Activated CD4-positive, CD25-positive, alpha-beta regulatory T cell treated with anti-CD3 and anti-CD28 coated beads, Interleukin-2, amount 50 U/mL, for 24 hours (primary cell): ENCODE measurements around the gene PYGO1.
"Not testable (repeated sequence)": the region's sequence is repeated elsewhere in the genome, so short reads cannot be mapped to it uniquely, and the experiment has no call there.

Experiments used
- ATAC-seq, 2 donors: fragments of 150-1000 bp; cut with Tn5 transposase; one replicate each; pipeline ENCODE4 v1.10.0; 2021; ENCODE audit warnings: mild to moderate bottlenecking in 1 of 2, moderate library complexity in 1 of 2

Gene PYGO1

DNA sequence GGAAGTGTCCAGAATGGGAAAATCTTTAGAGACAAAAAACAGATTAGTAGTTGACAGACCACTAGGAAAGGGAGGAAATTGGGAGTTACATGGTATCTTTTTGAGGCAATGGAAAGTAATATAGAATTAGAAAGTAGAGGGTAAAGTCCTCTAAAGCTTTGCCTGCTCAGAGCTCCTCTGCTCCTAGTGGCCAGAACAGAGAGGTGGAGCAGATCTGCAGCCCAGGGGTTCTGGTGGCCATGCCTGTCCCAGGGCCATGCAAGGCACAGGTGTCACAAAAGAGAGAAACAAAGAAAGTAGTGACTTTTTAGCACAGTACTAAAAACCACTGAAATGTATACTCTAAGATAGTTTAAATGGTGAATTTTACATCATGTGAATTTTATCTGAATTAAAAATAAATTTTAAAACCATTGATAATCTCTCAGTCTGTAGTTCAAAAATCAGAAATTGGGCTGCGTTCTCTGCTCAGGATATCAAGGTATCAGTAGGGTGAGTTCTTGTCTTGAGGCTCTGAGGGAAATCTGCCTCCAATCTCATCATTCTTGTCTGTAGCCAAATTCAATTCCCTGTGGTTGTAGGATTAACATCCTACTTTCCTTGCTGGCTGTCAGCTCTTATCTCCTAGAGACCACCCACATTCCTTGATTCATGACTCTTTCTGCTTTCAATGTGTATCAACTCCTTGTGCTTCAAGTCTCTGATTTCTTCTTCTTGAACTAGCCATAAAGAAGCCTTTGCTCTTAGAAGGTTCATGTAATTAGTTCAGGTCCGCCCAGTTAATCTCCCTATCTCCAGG, 23.6 kb downstream of the PYGO1 start:
- no peak for ATAC-seq

DNA sequence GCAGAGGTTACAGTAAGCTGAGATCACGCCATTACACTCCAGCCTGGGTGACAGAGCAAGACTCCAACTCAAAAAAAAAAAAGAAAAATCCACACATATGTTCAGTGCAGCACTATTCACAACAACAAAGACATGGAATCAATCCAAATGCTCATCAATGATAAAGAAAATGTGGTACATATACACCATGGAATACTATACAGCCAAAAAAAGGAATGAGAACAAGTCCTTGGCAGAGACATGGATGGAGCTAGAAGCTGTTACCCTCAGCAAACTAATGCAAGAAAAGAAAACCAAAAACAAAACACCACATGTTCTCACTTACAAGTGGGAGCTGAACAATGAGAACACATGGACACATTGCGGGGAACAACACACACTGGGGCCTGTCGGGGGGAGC, 25.5 kb downstream of the PYGO1 start:
- ATAC-seq: no peak

DNA sequence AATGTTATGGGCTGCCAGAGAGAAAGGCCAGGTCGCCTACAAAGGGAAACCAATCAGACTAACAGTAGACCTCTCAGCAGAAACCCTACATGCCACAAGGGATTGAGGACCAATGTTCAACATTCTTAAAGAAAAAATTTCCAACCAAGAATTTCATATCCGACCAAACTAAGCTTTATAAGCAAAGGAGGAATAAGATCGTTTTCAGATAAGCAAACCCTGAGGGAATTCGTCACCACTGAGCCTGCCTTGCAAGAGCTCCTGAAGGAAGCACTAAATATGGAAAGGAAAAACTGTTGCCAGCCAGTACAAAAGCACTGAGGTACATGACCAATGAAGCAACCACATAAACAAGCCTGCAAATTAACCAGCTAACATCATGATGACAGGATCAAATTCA, 33.1 kb downstream of the PYGO1 start:
- ATAC-seq: no peak

DNA sequence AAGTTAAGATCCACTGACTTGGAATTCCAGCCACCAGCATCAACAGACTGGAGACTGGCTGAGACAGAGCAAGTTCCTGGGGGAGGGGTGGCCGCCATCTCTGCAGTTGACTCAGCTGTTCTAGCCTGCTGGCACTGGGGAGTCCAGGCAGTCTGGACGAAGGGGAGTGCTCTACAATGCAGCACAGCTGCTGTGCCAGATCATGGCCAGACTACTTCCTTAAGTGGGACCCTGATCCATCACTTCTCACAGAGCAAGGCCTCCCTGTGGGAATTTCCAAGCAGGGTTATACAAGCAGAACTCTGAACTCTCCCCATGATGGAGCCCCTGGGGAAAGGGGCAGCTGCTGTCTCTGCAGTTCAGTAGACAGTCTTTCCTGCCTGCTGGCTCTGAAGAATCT, 35.2 kb downstream of the PYGO1 start:
- ATAC-seq: no peak

DNA sequence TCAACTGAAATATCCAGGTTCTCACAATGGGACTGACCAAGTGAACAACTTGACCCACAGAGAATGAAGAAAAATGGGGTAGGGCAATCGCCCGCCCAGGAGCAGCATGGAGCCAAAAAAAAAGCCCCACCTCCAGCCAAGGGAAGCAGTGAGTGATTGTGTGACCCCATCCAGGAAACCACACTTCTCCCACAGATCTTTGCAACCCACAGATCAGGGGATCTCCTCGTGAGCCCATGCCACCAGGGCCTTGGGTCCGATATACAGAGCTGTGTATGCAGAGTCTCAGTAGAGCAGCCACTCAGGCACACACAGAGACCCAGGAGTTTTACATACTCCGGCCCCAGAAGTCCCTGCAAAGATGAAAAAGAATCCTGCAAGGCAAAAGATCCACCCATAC, 35.7 kb downstream of the PYGO1 start:
- no peak for ATAC-seq

DNA sequence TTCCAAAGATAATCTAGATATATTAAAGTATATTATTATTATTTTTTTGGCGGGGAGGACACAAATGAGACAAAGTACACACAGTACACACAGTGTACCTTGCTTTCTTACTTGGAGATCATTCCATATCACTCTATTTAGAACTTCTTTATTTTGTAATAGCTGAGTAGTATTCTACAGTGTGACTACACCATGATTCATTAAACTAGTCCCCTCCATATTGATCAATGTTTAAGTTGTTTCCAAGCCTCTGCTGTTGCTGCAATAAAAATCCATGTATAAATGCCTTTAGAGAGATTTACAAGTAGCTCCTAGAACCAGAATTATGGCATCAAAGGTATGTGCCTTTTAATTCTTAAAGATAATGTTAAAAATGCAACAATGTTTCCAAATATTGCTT, 38.8 kb downstream of the PYGO1 start:
- ATAC-seq: no peak

DNA sequence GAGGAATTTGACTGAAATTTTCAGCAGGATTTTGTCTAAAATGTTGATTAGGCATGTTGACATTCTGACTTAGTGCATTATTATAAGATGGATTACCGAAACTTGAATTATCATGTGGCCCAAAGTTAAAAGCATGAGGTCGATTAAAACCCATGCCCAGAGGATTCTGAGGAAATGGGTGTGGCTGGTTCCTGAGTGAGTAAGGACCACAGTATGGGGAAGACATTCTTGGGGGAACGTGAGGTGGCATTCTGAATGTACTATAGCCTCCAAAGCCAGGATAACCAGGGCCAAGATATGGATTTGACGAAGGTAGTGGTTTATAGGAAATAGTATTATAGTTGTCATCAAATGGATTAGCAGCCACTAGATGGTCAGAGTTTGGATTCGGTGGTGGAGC, 41.4 kb downstream of the PYGO1 start:
- ATAC-seq: no peak

DNA sequence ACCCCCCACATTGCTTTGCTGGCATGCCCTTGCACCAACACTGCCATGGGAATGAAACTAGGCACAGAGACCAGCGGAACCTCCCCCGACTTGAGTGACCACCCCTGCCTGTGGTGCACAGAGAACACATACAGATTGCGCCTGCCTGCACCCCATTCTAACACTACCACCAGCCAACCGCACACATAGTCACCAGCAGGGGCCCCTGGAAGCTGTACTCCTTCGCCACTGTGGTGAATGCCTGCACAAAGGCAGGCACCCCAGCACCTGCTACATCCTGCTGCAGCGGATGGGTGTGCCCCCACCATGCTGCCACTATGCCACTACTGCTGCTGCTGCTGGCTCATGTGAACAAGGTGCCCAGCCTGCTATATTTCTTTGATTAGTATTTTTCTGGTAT, 52.7 kb downstream of the PYGO1 start:
- peak in 1 of 2 donors; percentile 33 for ATAC-seq

DNA sequence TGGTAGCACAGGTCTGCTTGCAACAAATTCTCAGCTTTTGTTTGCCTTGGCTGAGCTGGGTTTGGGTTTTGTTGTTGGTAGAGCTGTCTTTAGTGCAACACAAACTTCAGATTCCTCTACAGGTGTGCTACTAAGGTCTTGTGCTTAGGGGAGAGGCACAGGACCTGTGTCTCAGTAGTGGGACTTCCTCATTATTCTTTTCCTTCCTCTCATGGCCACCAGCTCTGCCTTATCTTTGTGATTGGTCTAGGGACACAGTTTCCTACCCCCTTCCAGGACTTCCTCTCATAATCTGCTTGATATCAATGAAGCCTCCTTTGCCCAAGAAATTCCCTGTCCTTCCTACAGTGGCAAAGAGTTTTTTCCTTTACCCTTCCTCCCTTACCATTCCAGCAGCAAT, 55.2 kb downstream of the PYGO1 start:
- no peak for ATAC-seq

DNA sequence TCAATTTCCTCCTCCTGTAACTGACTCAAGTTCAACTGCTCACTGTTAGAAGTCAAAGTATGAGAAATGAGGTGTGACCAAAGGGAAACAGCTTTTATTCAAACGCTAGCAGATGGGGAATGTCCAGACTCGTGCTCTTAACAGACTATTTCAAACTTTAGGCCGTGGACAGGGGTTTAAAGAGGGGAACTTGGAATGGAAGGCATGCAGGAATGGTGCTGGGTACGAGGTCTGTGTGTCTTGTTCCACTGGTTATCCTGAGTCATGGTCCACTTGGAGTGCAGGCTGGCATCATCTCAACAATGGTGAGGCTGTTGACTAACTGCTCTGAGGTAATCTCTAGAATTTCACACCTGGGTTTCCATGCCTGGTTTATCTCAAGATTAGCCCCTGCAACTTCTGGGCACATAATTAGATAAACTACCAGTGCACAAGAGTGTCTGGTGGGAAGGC, 57.3 kb downstream of the PYGO1 start:
- no peak for ATAC-seq

DNA sequence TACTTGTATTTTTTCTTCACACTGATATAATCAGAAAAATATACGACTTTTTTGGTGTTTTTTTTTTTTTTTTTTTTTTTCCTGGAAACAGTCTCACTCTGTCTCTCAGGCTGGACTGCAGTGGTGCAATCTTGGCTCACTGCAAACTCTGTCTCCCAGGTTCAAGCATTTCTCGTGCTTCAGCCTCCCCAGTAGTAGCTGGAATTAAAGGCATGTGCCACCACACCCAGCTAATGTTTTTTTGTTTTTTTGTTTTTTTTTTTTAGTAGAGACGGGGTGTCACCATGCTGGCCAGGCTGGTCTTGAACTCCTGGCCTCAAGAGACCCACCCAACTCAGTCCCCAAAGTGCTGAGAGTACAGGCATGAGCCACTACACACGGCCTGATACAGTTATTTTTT, 59.3 kb downstream of the PYGO1 start:
- ATAC-seq: no peak

DNA sequence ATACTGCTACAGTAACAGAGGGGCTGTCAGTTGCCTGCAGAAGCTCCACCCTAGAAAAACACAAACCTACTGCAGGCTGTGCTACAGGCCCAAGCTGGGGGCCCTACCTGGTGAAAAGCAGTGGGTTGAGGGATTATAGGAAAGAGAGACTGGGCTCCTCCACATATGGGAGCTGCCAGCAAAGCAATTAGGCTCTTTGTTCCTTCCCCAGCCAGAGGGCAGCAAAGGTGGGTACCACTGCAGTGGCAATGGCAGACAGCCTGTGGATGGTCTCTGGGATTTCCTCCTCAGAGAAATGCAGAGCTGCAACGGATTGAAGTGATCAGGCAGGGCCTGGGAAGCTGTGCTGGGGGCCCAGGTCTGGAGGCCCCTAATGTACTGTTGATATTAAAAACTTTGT, 61.0 kb downstream of the PYGO1 start:
- no peak for ATAC-seq

DNA sequence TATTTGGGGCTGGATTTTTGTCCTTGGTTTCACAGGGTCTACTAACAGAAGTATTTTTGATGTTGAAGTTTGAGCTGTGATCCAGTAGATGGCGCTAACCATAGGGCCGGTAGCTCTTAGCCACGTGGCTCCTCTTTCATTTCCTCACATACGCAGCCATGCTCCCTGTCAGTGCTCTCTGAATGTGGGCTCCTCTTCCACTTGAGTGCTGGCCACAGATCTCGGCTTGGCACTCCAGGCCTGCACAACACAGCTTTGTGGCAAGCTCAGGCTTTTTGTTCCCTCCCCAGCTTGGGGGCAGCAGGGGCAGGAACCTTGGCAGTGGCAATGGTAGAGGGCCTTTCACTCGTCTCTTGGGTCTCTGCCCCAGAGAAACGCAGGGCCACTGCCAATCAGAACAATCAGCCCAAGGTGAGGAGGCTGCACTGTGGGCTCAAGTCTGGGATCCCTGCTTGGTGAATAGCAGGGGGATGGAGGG, 61.5 kb downstream of the PYGO1 start:
- ATAC-seq: peak; percentile 35 to 48

DNA sequence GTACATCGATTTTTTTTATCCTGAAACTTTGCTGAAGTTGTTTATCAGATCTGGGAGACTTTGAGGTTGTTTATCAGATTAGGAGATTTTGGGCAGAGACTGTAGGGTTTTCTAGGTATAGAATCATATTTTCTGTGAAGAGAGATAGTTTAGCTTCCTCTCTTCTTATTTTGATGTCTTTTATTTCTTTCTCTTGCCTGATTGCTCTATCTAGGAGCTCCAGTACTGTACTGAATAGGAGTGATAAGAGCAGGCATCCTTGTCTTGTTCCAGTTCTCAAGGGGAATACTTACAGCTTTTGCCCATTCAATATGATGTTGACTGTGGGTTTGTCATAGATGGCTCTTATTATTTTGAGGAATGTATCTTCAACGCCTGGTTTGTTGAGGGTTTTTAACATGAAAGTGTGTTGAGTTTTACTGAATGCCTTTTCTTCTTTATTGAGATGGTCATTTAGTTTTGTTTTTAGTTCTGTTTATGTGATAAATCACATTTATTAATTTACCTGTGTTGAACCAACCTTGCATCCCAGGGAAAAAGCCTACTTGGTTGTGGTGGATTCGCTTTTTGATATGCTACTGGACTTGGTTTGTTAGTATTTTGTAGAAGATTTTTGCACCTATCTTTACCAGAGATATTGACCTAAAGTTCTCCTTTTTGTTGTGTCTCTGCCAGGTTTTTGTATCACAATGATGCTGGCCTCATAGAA, 65.2 kb downstream of the PYGO1 start:
- no peak for ATAC-seq

DNA sequence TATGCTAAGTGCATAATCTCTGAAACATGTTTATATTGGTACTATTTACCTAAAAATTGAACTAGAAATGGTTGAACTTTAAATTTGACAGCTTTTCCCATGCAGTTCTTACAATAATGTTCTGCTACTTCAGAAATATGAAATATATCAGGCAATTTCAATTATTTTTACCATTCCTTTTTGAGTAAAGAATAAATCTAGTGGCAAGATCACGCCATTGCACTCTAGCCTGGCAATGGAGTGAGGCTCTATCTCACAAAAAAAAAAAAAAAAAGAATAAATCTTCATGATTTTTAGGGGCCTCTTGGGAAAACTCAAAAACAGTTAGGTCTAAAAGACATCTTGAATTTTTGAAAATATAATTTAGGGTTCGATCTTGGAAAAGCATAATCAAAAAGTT, 69.5 kb downstream of the PYGO1 start:
- no peak for ATAC-seq

DNA sequence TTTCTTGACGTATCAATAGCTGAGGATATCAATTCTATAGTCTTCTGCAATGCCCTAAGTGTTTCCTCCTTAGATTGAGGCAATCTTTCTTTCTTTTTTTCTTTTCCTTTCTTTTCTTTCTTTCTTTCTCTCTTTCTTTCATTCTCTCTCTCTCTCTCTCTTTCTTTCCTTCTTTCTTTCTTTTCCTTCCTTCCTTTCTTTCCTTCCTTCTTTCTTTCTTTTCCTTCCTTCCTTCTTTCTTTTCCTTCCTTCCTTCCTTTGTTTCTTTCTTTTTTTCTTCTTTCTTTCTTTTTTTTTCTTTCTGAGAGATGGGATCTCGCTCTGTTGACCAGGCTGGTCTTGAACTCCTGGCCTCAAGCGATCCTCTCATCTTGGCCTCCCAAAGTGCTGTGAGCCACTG, 70.1 kb downstream of the PYGO1 start:
- ATAC-seq: no peak

DNA sequence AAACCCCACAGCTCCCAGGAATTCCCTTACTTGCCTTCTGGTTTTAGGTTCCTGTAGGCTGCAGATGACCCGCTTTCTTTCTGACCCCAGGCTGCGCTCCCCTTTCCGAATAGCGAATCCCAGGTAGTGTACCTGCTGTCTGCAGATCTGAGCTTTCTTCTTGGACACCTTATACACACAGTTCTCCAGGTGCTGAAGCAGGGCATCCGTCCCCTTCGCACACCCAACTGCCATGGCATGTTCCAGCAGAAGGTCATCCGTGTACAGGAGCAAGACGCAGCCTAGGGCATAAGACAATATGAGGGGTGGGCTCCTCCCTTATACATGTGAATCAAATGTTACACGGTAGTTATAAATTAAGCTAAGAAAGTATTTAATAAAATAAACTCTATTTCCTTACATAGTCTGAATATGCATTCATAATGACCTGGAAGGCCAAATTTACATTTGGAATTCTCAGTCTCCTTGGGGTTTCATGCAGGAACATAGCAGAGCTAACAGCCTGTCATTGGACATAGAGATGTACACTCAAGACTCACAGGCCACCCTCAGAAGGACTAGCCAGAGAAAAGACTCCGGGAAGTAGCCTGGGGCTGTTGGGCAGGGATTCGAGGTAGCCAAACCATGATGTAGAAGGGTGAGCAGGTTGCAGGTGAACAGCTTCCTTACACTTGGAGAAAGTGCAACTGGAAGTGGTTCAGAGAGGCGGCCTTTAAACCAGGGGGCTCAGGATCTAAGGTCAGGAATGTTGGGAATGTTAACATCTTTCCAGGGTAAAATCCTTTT, 72.0 kb downstream of the PYGO1 start:
- ATAC-seq: no peak

DNA sequence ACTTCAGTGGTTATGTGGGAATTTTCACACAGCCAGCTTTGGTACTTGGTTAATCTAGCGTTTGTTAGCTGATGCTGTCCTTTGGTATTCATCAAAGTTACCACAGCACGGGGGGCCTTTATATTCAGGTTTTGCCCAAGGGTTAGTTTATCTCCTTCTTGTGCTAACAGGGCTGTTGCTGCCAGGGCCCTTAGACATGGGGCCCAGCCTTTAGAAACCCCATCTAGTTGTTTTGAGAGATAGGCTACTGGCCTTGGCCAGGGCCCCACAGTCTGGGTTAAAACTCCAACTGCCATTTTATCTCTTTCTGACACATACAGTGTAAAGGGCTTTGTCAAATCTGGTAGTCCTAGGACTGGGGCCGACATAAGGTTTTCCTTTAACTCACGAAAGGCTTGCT, 72.7 kb downstream of the PYGO1 start:
- no peak for ATAC-seq

DNA sequence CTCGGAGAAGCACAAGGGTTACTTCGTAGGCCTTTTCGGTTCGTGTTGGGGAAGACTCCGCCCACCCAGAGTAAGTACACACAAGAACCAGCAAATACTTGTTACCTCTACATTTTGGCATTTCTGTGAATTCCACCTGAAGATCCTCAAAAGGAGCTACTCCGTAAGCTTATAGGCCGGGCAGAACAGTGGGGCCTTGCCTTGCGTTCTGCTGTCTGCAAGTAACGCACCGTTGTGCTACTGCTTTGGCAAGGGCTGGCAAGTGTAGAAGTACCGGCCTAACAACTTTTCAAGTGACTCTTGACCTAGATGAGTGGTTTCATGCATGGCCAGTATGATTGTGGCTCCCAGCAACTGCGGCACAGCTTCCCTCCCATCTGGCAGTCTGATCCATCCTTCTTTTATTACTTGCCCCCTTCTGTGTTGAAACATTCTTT, 73.7 kb downstream of the PYGO1 start:
- ATAC-seq: no peak

DNA sequence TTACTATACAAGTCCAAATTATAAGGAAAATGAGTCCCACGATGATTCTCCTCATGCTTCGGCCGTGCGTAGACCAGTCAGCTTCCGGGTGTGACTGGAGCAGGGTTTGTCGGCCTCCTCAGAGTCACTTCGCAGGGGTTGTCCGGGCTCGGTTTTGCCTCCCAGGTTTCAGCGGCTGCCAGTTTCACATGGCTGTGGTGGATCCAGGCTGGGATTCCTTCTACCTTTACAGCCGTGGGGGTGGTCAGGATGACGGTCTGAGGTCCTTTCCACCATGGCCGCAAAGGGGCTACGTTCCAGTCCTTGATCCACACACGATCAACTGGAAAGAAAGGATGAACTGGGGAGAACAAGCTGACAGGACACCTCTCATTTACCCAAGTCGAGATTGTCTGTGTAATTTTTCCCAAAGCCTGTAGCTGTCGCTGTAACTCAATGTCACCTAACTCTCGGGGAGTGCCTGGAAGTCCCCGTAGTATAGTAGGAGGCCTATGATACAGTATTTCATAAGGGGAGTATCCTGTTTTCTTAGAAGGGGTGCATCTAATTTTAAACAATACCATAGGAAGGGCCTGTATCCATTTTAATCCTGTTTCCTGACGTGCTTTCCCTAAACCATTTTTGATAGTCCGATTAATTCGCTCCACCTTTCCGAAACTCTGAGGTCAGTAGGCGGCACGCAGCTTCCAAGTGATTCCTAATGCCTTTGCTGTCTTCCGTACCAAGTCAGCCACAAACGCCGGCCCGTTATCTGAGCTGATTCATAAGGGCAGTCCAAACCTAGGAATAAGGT, 74.3 kb downstream of the PYGO1 start:
- ATAC-seq: not testable (repeated sequence)

DNA sequence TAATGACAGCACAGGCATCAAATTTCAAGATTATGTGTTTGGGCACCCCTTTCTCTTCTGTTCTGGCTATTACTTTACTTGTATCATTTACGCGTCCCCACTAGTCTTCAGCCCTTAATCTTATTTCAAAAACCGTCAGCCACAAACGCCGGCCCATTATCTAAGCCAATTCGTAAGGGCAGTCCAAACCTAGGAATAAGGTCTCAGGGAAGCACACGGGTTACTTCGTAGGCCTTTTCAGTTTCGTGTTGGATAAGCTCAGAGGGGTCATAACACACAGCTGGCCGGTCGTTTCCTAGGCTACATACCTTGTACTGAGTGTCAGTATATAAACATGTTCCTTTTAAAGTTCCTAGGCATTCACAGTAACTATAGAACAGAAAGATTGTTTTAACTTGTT, 75.0 kb downstream of the PYGO1 start:
- no peak for ATAC-seq

DNA sequence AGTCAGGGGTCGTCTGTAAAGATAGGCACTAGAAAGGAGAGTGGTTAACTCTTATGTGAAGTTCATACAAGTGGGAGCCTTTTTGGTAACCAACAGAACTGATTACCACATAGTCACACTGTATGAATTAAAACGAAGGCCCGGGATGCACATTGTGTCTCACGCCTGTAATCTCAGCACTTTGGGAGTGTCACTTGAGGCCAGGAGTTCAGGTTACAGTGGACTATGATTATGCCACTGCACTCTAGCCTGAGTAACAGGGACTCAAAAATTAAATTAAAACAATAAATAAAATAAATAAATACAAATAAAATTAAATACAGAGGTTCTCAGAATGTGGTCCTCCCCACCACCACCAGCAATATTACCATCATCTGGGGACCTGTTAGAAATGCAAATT, 80.6 kb downstream of the PYGO1 start:
- no peak for ATAC-seq

DNA sequence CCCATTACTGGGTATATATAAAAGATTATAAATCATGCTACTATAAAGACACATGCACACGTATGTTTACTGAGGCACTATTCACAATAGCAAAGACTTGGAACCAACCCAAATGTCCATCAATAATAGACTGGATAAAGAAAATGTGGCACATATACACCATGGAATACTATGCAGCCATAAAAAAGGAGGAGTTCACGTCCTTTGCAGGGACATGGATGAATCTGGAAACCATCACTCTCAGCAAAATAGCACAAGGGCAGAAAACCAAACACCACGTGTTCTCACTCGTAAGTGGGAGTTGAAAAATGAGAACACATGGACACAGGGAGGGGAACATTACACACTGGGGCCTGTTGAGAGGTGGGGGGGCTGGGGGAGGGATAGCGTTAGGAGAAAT, 82.7 kb downstream of the PYGO1 start:
- ATAC-seq: not testable (repeated sequence)
